Glutamatergic neuron (in vitro differentiated cells): ENCODE results near the gene KLK12. TPM values are rescaled to one million over a fixed set of nuclear protein-coding genes. Genes with fewer than 3 reads are reported as not detected.

Experiments used
- DNase-seq: peaks from one replicate; pipeline ENCODE4 v3.0.0; 2022
- H3K27ac Mint-ChIP-seq: one replicate; pipeline ENCODE4 v1.8.0; 2020; ENCODE audit warnings: mild to moderate bottlenecking, mixed read lengths, inconsistent platforms; ENCODE audit not compliant: unreplicated experiment
- H3K27me3 Mint-ChIP-seq: one replicate; pipeline ENCODE4 v1.8.0; 2020; ENCODE audit warnings: mild to moderate bottlenecking, moderate library complexity, mixed read lengths, inconsistent platforms; ENCODE audit not compliant: unreplicated experiment
- H3K36me3 Mint-ChIP-seq: one replicate; pipeline ENCODE4 v1.8.0; 2020; ENCODE audit warnings: mild to moderate bottlenecking, mixed read lengths, inconsistent platforms; ENCODE audit not compliant: unreplicated experiment
- H3K4me1 Mint-ChIP-seq: one replicate; pipeline ENCODE4 v1.8.0; 2020; ENCODE audit warnings: mild to moderate bottlenecking, low read depth, mixed read lengths, inconsistent platforms; ENCODE audit not compliant: unreplicated experiment
- H3K4me3 Mint-ChIP-seq: one replicate; pipeline ENCODE4 v1.8.0; 2020; ENCODE audit warnings: mild to moderate bottlenecking, mixed read lengths, inconsistent platforms; ENCODE audit not compliant: unreplicated experiment
- H3K9me3 Mint-ChIP-seq: one replicate; pipeline ENCODE4 v1.8.0; 2020; ENCODE audit warnings: mild to moderate bottlenecking, moderate library complexity, mixed read lengths, inconsistent platforms; ENCODE audit not compliant: unreplicated experiment
- CTCF ChIP-seq: fragments of 200-600 bp; sonication (generic); IDR thresholded peaks from one replicate; pipeline ENCODE4 v1.5.0; 2021; ENCODE audit not compliant: partially characterized antibody, unreplicated experiment
- total RNA-seq: library from RNA; stranded (reverse); fragmentation: NEBNext Ultra II Directional; extraction: Animal tissue kit (Norgen Biotek cat#: 25700); gene quantifications from one replicate; pipeline ENCODE4 v1.2.1, GENCODE V29; 2021; ENCODE audit not compliant: unreplicated experiment

Gene KLK12
- total RNA-seq, 1 donor from 2014 or later: 0.66 TPM

- H3K27me3 Mint-ChIP-seq: peaks cover 2% of the 10 kb centered on the region
- no peaks in the 10 kb centered on the region for H3K4me1 Mint-ChIP-seq
- no peak for TF ChIP-seq CTCF
- H3K4me3 Mint-ChIP-seq: no peak overlapping the region
- no peaks in the 10 kb centered on the region for H3K36me3 Mint-ChIP-seq
- no peaks in the 10 kb centered on the region for H3K9me3 Mint-ChIP-seq
- no peak overlapping the region for H3K27ac Mint-ChIP-seq
- DNase-seq: no peak
Observed at GRCh38 chr19:51075998-51076397, 41.2 kb upstream of the KLK12 start.

GRCh38 chr19:51071095-51071405 lies 36.2 kb upstream of the KLK12 start:
- Mint-ChIP-seq H3K4me3 (no peak overlapping the region), H3K9me3 (peaks cover 3% of the 10 kb centered on the region), H3K36me3 (no peaks in the 10 kb centered on the region), H3K27ac (no peak overlapping the region), H3K4me1 (no peaks in the 10 kb centered on the region), H3K27me3 (peaks cover 3% of the 10 kb centered on the region)
- no peak for TF ChIP-seq CTCF
- DNase-seq: no peak

GRCh38 chr19:51070334-51071094 lies 35.7 kb upstream of the KLK12 start:
- H3K36me3 Mint-ChIP-seq: no peaks in the 10 kb centered on the region
- no peak overlapping the region for H3K27ac Mint-ChIP-seq
- peaks cover 3% of the 10 kb centered on the region for H3K9me3 Mint-ChIP-seq
- no peak overlapping the region for H3K4me3 Mint-ChIP-seq
- no peaks in the 10 kb centered on the region for H3K4me1 Mint-ChIP-seq
- peaks cover 5% of the 10 kb centered on the region for H3K27me3 Mint-ChIP-seq
- no peak for DNase-seq
- no peak for TF ChIP-seq CTCF

- TF ChIP-seq CTCF: no peak
- Mint-ChIP-seq H3K27ac (no peak overlapping the region), H3K36me3 (no peaks in the 10 kb centered on the region), H3K9me3 (peaks cover 3% of the 10 kb centered on the region), H3K27me3 (peaks cover 5% of the 10 kb centered on the region), H3K4me3 (no peak overlapping the region), H3K4me1 (no peaks in the 10 kb centered on the region)
- DNase-seq: no peak
Observed at GRCh38 chr19:51066393-51067186, 31.8 kb upstream of the KLK12 start.

GRCh38 chr19:51065221-51065960 lies 30.6 kb upstream of the KLK12 start:
- Mint-ChIP-seq H3K4me1 (no peaks in the 10 kb centered on the region), H3K9me3 (peaks cover 5% of the 10 kb centered on the region), H3K36me3 (no peaks in the 10 kb centered on the region), H3K27ac (no peak overlapping the region), H3K27me3 (peaks cover 8% of the 10 kb centered on the region), H3K4me3 (peak overlapping the region; percentile 83)
- peak; percentile 39 for DNase-seq
- no peak for TF ChIP-seq CTCF
